GM18511 (cell line): ENCODE data around the gene LTF.

ENCODE experiments used
- ATAC-seq: cut with Tn5 transposase; IDR thresholded peaks from one replicate; pipeline ENCODE4 v1.9.1; 2021; ENCODE audit warnings: mild to moderate bottlenecking, moderate library complexity; ENCODE audit not compliant: unreplicated experiment

Gene LTF

DNA sequence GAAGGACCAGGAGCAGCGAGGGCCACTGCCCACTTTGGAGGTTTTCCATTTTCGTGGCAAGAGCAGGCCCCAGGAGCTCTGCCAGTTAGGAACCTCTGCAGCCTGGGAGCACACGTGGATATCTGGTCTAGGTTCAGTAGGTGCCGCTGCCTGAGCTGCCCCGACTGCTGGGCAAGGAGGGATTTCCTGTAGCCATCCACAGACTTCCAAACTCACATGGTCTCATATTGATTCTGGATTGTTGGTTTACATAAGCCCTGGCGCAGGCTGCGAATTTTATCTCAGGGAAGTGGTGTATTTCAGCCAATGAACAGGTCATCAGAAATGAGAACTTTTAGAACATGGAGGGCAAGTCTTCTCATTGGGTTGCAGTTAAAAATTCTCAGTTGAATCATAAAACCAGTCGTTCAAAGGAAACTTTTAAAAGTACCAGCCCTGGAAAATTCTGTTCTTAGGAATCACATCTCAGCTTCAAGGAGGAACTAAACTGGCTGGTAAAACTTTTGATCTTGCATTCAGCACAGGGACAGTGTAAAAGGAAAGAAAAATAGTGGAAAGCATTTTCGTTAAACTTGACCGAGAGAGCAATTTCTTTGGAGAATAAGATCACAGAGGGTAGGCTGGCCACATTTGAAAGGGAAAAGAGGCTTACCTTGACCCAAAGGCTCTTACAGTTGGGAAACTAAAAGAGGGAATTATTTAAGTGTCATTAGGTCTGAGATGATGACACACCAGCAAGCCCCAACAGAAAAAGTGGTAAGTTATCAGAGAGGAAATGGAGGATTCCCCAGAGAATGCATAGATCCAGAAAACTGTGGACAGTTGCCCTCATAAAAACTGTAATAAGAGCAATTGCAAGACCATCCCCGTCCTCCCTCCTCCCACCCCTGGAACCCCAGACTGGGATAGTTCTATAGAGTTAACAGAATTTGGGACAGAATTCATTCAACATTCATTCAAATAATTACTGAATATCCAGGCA is 26.7 kb upstream of the LTF start:
- no peak for ATAC-seq

DNA sequence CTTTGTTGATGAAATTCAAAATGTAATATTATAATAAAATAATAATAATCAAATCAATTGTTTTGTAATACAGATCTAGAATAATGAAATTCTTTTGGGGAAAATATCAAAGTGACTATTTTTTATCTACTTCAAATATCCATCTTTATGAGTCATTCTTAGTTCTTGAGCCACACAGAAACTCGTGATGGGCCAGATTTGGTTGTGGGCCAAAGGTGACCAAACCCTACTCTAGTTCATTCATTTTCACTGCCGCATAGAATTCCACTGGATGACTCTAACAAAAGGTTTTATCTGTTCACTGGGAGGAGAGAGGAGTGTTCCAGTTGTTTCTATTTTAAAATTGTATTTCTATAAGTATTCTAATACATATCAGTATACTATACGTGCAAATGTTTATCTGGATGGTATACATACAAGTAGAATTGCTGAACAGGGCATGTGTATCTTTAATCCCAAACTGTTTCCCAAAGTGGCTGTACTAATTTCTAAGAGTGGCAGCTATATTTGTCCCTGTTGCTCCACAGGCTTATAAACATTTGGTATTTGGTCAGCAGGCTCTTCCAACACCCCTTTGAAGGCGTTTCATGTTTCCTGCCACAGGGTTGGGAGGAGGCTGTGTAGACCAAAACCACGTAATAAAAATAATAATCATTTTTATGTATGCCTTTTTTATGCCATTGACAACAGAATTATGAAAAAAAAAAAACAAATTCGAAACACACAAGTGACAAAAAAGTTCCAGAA is 25.8 kb upstream of the LTF start:
- ATAC-seq, result no peak

DNA sequence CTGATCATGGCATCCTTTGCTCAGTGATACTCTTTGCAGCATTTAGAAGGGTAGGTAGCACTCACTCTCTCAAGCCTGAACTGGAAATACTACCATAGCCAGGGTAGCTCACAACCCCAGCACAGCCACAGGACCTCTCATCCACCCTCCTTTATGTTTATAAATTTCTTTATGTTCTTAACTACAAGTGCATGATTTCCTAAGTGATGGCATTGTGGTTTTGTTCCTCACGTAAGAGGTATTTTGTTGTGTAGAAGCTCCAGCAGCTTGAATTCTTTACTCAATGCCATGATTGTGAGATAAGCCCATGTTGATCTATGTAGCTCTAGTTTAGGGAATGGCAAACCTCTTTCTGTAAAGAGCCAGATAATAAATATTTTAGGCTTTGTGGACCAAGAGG is 25.2 kb upstream of the LTF start:
- no peak for ATAC-seq

GRCh38 chr3:46489381-46489780 is 24.7 kb upstream of the LTF start:
- no peak for ATAC-seq

DNA sequence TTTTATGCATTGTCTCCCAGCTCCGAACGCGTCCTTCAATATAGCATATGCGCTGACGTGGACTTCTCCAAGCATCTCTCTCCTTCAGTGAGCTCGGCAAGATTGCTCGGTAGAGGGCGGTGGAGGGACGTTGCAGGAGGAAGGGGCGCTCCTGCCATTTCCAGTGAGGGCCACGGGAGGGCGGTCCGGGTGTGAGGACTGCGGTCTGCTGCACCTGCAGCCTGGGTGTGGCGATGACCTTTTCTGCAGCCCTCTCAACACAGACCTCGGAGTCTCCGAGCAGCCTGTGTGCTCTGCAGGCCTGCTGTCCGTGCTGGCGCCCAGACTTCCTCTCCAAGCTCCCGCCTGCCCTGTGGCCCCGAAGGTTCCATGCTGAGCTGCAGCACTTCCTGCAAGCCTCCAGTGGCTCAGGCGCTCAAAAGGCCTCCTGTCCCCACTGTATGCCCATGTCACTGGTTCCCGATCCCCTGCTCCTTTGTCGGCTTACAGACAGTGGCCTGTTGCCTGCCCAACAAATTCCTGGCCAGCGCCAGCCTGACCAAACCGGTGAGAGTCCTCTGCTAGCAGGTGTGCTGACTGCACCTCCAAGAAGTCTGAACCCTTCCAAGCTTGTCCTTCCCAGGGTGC is 24.1 kb upstream of the LTF start:
- peak; percentile 90 for ATAC-seq

DNA sequence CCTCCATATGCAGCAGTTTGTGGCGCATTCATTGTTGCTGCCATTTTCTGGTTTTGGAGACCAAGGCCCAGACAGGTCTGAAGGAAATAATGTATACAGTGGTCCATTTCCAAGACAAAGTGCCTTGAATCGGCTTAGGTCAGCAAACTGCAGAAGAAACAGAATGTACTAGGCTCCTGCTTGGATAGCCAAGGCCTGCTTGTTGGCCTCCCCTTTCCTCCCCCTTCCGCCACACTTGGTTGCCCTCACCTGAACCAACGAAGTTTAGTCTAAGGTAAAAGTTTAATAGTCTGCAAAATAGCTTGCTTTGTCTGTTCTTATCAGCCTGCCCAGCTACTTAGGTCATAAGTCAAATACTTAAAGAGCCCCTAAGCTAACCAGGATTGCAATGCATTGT is 21.1 kb upstream of the LTF start:
- ATAC-seq, result no peak

DNA sequence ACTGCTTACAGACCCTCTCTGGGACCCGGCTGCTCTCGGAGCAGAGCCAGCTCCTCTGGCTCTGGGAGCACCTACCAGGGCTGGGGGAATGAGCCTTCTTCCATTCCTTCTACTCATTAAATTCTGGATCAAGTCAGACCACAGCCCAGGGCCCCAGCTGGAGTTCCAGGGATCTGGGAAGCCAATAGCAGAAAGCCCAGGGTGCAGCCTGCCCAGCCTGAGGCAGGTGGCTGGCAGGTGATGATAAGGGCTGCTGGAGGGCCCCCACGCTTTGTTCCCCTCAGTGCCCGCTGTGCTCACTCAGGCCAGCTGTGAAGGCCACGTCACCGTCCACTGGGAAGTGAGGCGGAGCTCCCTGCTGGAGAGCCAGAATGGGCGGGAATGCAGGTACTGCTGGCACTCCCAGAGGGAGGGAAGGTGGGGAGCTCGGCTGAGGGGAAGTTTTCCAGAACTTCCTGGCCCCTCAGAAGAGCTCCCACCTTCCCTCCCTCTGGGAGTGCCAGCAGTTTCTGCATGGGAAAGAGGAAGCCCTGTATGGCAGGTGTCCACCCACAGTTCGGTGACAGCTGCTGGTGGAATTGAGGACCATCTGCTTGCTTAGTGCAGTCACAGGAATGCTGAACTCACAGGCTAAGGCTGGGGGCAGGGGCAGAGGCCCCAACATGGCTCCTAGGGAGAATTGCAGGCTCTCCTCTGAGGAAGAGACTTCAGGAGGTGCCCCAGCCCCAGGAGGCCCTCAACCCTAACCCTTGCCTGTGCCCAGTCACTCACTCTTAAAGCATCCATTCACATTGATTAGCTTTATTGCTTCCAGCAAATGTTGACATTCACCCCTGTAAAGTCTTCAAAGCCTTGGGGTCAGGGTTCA is 20.4 kb upstream of the LTF start:
- no peak for ATAC-seq

DNA sequence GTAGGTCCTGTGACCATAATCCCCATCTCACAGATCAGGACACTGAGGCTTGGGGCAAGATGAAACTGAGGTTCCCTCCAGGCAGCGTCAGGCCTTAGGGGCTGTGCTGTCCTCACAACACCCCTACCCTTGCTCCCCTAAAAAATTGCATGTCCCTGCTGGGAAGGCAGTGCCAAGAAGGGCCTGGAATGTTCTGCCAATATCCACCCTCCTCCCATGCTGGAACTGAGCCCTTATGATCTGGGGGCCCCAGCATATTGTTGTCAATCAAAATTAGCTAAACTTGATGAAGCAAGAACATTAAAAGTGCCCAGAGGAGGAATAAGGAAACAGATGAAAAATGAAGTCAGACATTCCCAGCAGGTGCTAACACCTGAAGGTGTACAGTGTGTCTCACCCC is 19.7 kb upstream of the LTF start:
- ATAC-seq, result no peak

GRCh38 chr3:46483825-46484224 is 19.1 kb upstream of the LTF start:
- no peak for ATAC-seq

GRCh38 chr3:46482632-46483350 is 18.1 kb upstream of the LTF start:
- ATAC-seq, result no peak

DNA sequence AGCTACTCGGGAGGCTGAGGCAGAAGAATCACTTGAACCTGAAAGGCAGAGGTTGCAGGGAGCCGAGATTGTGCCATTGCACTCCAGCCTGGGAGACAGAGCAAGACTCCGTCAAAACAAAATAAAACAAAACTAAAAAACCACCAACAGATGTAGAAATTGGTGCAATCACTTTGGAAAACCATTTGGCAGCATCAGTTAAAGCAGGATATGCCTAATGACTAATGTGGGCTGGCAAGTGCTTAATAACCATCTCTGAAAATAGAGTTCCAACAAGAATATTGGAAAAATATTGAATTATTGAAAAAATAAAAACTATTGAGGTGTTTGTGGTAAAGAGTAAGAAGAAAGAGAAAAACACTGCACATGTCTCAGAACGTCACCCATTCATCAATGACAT is 16.9 kb upstream of the LTF start:
- ATAC-seq, result no peak

DNA sequence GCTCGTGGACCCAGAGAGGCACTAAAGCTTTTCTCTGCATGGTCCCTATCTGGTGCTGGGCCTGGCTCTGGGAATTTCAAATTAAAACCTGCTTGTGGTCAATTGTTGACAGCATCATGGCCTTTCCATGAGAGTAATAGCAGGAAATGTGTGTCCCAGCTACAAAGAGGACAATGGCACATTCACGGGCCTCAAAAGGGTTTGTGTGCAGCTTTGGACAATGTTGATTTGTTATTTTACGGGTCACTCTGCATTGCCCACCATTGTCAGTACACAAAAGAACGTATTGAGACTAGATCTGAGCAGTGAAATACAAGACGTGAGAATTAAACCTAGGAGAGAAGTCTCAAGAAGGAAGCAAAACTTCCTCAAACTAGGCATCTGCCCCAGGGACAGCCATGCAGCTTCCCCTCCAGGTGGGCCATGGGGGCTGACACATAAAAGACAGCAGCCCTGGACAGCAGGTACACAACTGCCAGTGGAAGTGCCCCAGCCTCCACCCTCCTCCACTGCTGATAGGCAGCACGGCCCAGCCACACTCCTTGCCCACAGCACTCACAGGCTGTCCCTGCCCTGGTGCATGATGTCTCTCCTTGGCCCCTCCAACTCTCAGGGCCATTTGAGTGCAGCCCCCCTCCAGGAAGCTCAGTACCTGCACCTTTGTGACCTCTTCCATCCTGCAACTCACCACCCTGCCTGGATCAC is 15.9 kb upstream of the LTF start:
- ATAC-seq, result no peak

DNA sequence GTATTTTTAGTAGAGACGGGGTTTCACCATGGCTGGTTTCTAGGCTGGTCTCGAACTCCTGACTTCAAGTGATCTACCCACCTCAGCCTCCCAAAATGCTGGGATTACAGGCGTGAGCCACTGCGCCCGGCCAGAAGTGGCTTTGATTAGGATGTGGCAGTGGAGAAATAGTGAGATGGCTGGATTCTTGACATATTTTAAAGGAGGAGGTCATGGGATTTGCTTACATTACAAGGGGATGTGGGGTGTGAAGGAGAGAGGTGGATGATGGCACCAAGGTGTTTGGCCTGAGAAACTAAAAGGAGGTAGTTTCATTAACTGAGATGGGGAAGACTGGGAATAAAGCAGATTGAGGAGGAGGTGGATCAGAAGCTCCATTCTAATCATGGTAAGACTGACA is 15.0 kb upstream of the LTF start:
- no peak for ATAC-seq

- no peak for ATAC-seq
Measured at GRCh38 chr3:46479021-46479420, 14.3 kb upstream of the LTF start.

- no peak for ATAC-seq
Measured at GRCh38 chr3:46478341-46478740, 13.6 kb upstream of the LTF start.

- no peak for ATAC-seq
Measured at GRCh38 chr3:46477756-46478155, 13.1 kb upstream of the LTF start.

- no peak for ATAC-seq
Measured at GRCh38 chr3:46477145-46477544, 12.4 kb upstream of the LTF start.

GRCh38 chr3:46472736-46473135 is 8.0 kb upstream of the LTF start:
- no peak for ATAC-seq

DNA sequence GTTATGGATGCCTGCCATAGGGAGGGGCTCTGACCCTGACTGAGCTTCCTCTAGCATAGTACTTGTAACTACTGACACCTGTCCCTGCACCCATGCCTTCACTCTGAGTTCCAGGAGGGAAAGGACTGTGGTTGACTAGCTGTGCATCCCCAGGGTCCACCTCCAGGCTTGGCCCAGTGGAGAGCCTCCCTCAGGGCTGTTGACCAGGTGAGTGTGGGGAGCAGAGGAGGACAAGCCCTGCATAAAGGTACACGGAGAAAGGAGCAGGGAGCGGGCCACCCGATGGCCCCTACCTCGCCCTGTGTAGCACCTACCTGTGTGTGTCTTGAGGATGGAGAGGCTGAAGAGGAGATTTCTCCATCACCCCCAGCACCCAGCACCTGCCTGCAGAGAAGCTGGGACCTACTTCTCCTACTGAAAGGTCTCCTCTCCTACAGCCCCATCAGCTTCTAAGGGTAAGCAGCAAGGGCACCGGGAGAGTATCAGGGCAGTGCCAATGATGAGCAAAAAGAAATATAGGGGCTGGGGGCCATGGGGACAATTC is 6.7 kb upstream of the LTF start:
- no peak for ATAC-seq
